K562 (cell line): Measurements from ENCODE around the gene CABP4. TPM values are rescaled to one million over a fixed set of nuclear protein-coding genes. Genes with fewer than 3 reads are reported as not detected.

Experiments
- CHD1 ChIP-seq: fragments of 200-600 bp; sonication (generic); IDR thresholded peaks from one replicate; pipeline ENCODE4 v1.6.1; 2012; ENCODE audit warnings: mild to moderate bottlenecking, moderate library complexity, low read length, inconsistent platforms
- EP400 ChIP-seq: fragments of 450-650 bp; IDR thresholded peaks from 2 replicates; pipeline ENCODE4 v1.6.1; 2017; ENCODE audit warnings: antibody characterized with exemption, mild to moderate bottlenecking, moderate library complexity
- KLF13 ChIP-seq: fragments of 450-650 bp; IDR thresholded peaks from 2 replicates; pipeline ENCODE4 v1.6.1; 2016; ENCODE audit warnings: missing genetic modification characterization, low read depth, mild to moderate bottlenecking, missing compliant biosample characterization, moderate library complexity, borderline replicate concordance
- MGA ChIP-seq: fragments of 450-650 bp; IDR thresholded peaks from 2 replicates; pipeline ENCODE4 v1.6.1; 2016; ENCODE audit warnings: mild to moderate bottlenecking, moderate library complexity
- MYNN ChIP-seq, 2 experiments: sonication (generic); formaldehyde crosslinking in 1 of 2; IDR thresholded peaks; 2 replicates each; pipeline versions ENCODE4 v1.5.0 to v1.6.1; 2016 to 2020; ENCODE audit warnings: antibody characterized with exemption in 1 of 2, missing genetic modification reagents in 1 of 2
- PTRF ChIP-seq: fragments of 450-650 bp; IDR thresholded peaks from 2 replicates; pipeline ENCODE4 v1.6.1; 2016; ENCODE audit warnings: mild to moderate bottlenecking, missing genetic modification characterization, missing compliant biosample characterization
- RAD51 ChIP-seq: fragments of 450-650 bp; IDR thresholded peaks from 2 replicates; pipeline ENCODE4 v1.7.1; 2016; ENCODE audit warnings: low read depth, mild to moderate bottlenecking, borderline replicate concordance
- SIN3B ChIP-seq: fragments of 450-650 bp; IDR thresholded peaks from 2 replicates; pipeline ENCODE4 v1.6.1; 2017; ENCODE audit warnings: low read depth, mild to moderate bottlenecking, moderate library complexity
- TEAD1 ChIP-seq, 2 experiments: fragments of 450-650 bp in 1 of 2; sonication (generic) in 1 of 2; formaldehyde crosslinking; IDR thresholded peaks; 2 replicates each; pipeline versions ENCODE4 v1.4.0 to v1.8.0; 2020 to 2022; ENCODE audit warnings: mild to moderate bottlenecking in 2 of 2, missing genetic modification reagents in 1 of 2
- ZNF140 ChIP-seq: fragments of 250-450 bp; sonication (Bioruptor Pico); IDR thresholded peaks from 2 replicates; pipeline ENCODE4 v1.8.0; 2021; ENCODE audit warnings: moderate library complexity, mild to moderate bottlenecking, inconsistent platforms
- ZNF384 ChIP-seq: IDR thresholded peaks from 2 replicates; pipeline ENCODE4 v1.6.1; 2012; ENCODE audit warnings: low read depth, low read length, improper control_type of control experiment
- ZNF639 ChIP-seq, 2 experiments: fragments of 200-800 bp in 1 of 2; sonication (Bioruptor generic) in 1 of 2; sonication (generic) in 1 of 2; formaldehyde crosslinking in 1 of 2; IDR thresholded peaks in 1 of 2; conservative IDR thresholded peaks in 1 of 2; 2 replicates each; pipeline versions ENCODE4 v1.5.0 to v1.6.1; 2016 to 2020; ENCODE audit warnings: missing compliant biosample characterization in 1 of 2, missing genetic modification characterization in 1 of 2, missing genetic modification reagents in 1 of 2
- polyA plus RNA-seq, 8 experiments: library from polyadenylated mRNA; depleted of rRNA in 4 of 8; stranded (reverse) in 5 of 8; unstranded in 3 of 8; fragments of >200 nt; fragmentation: Nextera tagmentation in 2 of 8; fragmentation: Illumina TruSeq in 1 of 8; extraction: Ambion mirVana in 2 of 8; extraction: Trizol in 1 of 8; gene quantifications; 2 replicates each; pipeline versions ENCODE4 v1.2.1 to v1.2.3, GENCODE V29; 2011 to 2014; ENCODE audit warnings: inconsistent platforms in 1 of 8, missing spikeins in 1 of 8
- total RNA-seq, 7 experiments: library from RNA; depleted of rRNA in 6 of 7; stranded (reverse); fragments of >200 nt in 6 of 7; fragmentation: Illumina TruSeq in 2 of 7; extraction: Trizol in 2 of 7; gene quantifications; 2 replicates each; pipeline versions ENCODE4 v1.2.1 to v1.2.3, GENCODE V29; 2011 to 2021; ENCODE audit warnings: low replicate concordance in 1 of 7

Gene CABP4
- total and polyA plus RNA-seq, 9 of the 15 experiments (the other 6 are each of a cell fraction or from before 2014, with no cell fraction given), result 0.11 TPM; not detected in 8

GRCh38 chr11:67428052-67429001 is 26.8 kb upstream of the CABP4 start, which contains the start of gene RPS6KB2 (continued):
- TF ChIP-seq MGA, result no peak; the same call in 1 of the 2 replicates
- TF ChIP-seq CHD1, result peak; percentile 47
- TF ChIP-seq TEAD1 (CRISPR knock-in tag; IDR thresholded peaks at IDR 0.05), result peak; percentile 16 to 43; a peak in 1 of 4 replicates
- TF ChIP-seq ZNF140, result no peak
- TF ChIP-seq PTRF, result no peak
- peak in 1 of 2 experiments; percentile 89; a peak in 2 of 4 replicates for TF ChIP-seq ZNF639 (CRISPR knock-in tag; conservative IDR thresholded peaks at IDR 0.05 in 1 of 2, IDR thresholded peaks at IDR 0.05 in 1 of 2)
- 0 out of 2 replicates have a peak, but pooled peaks have one; percentile 22 for TF ChIP-seq ZNF384
- TF ChIP-seq KLF13 (tag), result no peak; the same call in 1 of the 2 replicates
- TF ChIP-seq EP400, result peak; percentile 80
- TF ChIP-seq MYNN (IDR thresholded peaks at IDR 0.05), result no peak; the same call in 1 of the 2 replicates
- TF ChIP-seq MYNN (CRISPR knock-in tag; IDR thresholded peaks at IDR 0.05), result no peak
- TF ChIP-seq SIN3B, result peak; percentile 95
- no peak for TF ChIP-seq RAD51
